OCI-LY1 (cell line): Measurements from ENCODE around the gene SLC15A5.

ENCODE experiments used
- H2AFZ ChIP-seq: fragments of 200-600 bp; sonication (generic), shearing (Covaris generic); 2 replicates; pipeline ENCODE4 v1.6.0; 2014; ENCODE audit warnings: antibody characterized with exemption, mild to moderate bottlenecking, low read length
- H3F3A ChIP-seq: fragments of 200-600 bp; sonication (generic), shearing (Covaris generic); 2 replicates; pipeline ENCODE4 v1.6.0; 2014; ENCODE audit warnings: mild to moderate bottlenecking, antibody characterized with exemption, low read length, moderate library complexity; ENCODE audit not compliant: insufficient read depth
- H3K27ac ChIP-seq: fragments of 200-600 bp; sonication (generic); 2 replicates; pipeline ENCODE4 v1.5.1; 2014; ENCODE audit warnings: low read length, mixed run types, mild to moderate bottlenecking, low read depth; ENCODE audit not compliant: poor library complexity, severe bottlenecking
- H3K27me3 ChIP-seq: fragments of 200-600 bp; sonication (generic); 2 replicates; pipeline ENCODE4 v1.6.0; 2014; ENCODE audit warnings: antibody characterized with exemption, mild to moderate bottlenecking, low read length, moderate library complexity; ENCODE audit not compliant: insufficient read depth
- H3K36me3 ChIP-seq: fragments of 200-600 bp; sonication (generic); 2 replicates; pipeline ENCODE4 v1.6.1; 2014; ENCODE audit warnings: mild to moderate bottlenecking, antibody characterized with exemption, low read length, moderate library complexity, mixed read lengths; ENCODE audit not compliant: insufficient read depth
- H3K4me1 ChIP-seq: fragments of 200-600 bp; sonication (generic); 2 replicates; pipeline ENCODE4 v1.5.1; 2014; ENCODE audit warnings: mild to moderate bottlenecking, low read length, moderate library complexity; ENCODE audit not compliant: insufficient read depth, severe bottlenecking
- H3K4me2 ChIP-seq: fragments of 200-600 bp; sonication (generic), shearing (Covaris generic); 2 replicates; pipeline ENCODE4 v1.6.1; 2014; ENCODE audit warnings: low read length
- H3K4me3 ChIP-seq: fragments of 200-600 bp; sonication (generic); 2 replicates; pipeline ENCODE4 v1.5.1; 2014; ENCODE audit warnings: low read length, low read depth, mild to moderate bottlenecking, mixed read lengths; ENCODE audit not compliant: poor library complexity, severe bottlenecking
- H3K79me2 ChIP-seq: fragments of 200-600 bp; shearing (Covaris generic); 2 replicates; pipeline ENCODE4 v1.6.1; 2016; ENCODE audit warnings: mixed run types, low read length, mixed read lengths; ENCODE audit not compliant: insufficient read depth
- H3K9ac ChIP-seq: fragments of 200-600 bp; sonication (generic), shearing (Covaris generic); 2 replicates; pipeline ENCODE4 v1.6.1; 2014; ENCODE audit warnings: mild to moderate bottlenecking, low read length, mixed read lengths
- H3K9me2 ChIP-seq: fragments of 200-600 bp; sonication (generic), shearing (Covaris generic); 2 replicates; pipeline ENCODE4 v1.6.1; 2014; ENCODE audit warnings: low read depth, mild to moderate bottlenecking, low read length, mixed read lengths
- H3K9me3 ChIP-seq: fragments of 200-600 bp; shearing (Covaris generic); 2 replicates; pipeline ENCODE4 v1.6.1; 2014; ENCODE audit warnings: low read length, mixed read lengths
- H4K20me1 ChIP-seq: fragments of 200-600 bp; sonication (generic), shearing (Covaris generic); 2 replicates; pipeline ENCODE4 v1.6.0; 2016; ENCODE audit warnings: mild to moderate bottlenecking, low read length; ENCODE audit not compliant: insufficient read depth
- CTCF ChIP-seq: fragments of 200-600 bp; sonication (generic), shearing (Covaris generic); IDR thresholded peaks from 2 replicates; pipeline ENCODE4 v1.5.1; 2017; ENCODE audit warnings: mild to moderate bottlenecking, antibody characterized with exemption, low read length, moderate library complexity, mixed read lengths
- EZH2 ChIP-seq: fragments of 200-600 bp; sonication (generic), shearing (Covaris generic); IDR thresholded peaks from 2 replicates; pipeline ENCODE4 v1.8.0; 2017; ENCODE audit warnings: borderline replicate concordance, mixed run types, mild to moderate bottlenecking, antibody characterized with exemption, low read length, moderate library complexity, mixed read lengths

SLC15A5 gene

GRCh38 chr12:16258963-16259362 is 18.5 kb downstream of the SLC15A5 start:
- TF ChIP-seq CTCF (no peak), EZH2 (no peak)

GRCh38 chr12:16246264-16246663 is 31.2 kb downstream of the SLC15A5 start:
- H3K27me3 ChIP-seq, result no peaks in the 10 kb centered on the region
- H3K27ac ChIP-seq, result no peak overlapping the region
- H4K20me1 ChIP-seq, result no peaks in the 10 kb centered on the region
- no peaks in the 10 kb centered on the region for H3K36me3 ChIP-seq
- H3F3A ChIP-seq, result no peaks in the 10 kb centered on the region
- no peak overlapping the region for H3K4me2 ChIP-seq
- TF ChIP-seq CTCF (no peak), EZH2 (no peak)
- H3K9me3 ChIP-seq, result no peaks in the 10 kb centered on the region
- no peaks in the 10 kb centered on the region for H3K4me1 ChIP-seq
- H2AFZ ChIP-seq, result no peak overlapping the region
- H3K9me2 ChIP-seq, result no peaks in the 10 kb centered on the region
- H3K79me2 ChIP-seq, result no peaks in the 10 kb centered on the region
- H3K4me3 ChIP-seq, result no peak overlapping the region
- no peak overlapping the region for H3K9ac ChIP-seq

More at GRCh38 chr12:16258963-16259362, 18.5 kb downstream of the SLC15A5 start:
- H3K9ac ChIP-seq, result no peak overlapping the region
- no peak overlapping the region for H3K27ac ChIP-seq
- no peak overlapping the region for H3K4me3 ChIP-seq
- H3K9me3 ChIP-seq, result no peaks in the 10 kb centered on the region
- H2AFZ ChIP-seq, result no peak overlapping the region
- H3K4me1 ChIP-seq, result no peaks in the 10 kb centered on the region
- no peaks in the 10 kb centered on the region for H3K79me2 ChIP-seq
- no peaks in the 10 kb centered on the region for H3K36me3 ChIP-seq
- H4K20me1 ChIP-seq, result no peaks in the 10 kb centered on the region
- H3K27me3 ChIP-seq, result no peaks in the 10 kb centered on the region
- no peak overlapping the region for H3K4me2 ChIP-seq
- no peaks in the 10 kb centered on the region for H3F3A ChIP-seq
- H3K9me2 ChIP-seq, result no peaks in the 10 kb centered on the region

GRCh38 chr12:16245209-16245608 is 32.3 kb downstream of the SLC15A5 start:
- no peak overlapping the region for H3K9ac ChIP-seq
- no peaks in the 10 kb centered on the region for H3K9me2 ChIP-seq
- no peaks in the 10 kb centered on the region for H4K20me1 ChIP-seq
- no peaks in the 10 kb centered on the region for H3K9me3 ChIP-seq
- no peaks in the 10 kb centered on the region for H3K36me3 ChIP-seq
- no peak overlapping the region for H3K4me2 ChIP-seq
- no peaks in the 10 kb centered on the region for H3F3A ChIP-seq
- H3K4me3 ChIP-seq, result no peak overlapping the region
- no peak for TF ChIP-seq EZH2
- no peaks in the 10 kb centered on the region for H3K27me3 ChIP-seq
- no peaks in the 10 kb centered on the region for H3K79me2 ChIP-seq
- H3K4me1 ChIP-seq, result no peaks in the 10 kb centered on the region
- H2AFZ ChIP-seq, result no peak overlapping the region
- H3K27ac ChIP-seq, result no peak overlapping the region
